OCI-M1 (cell line): ENCODE results near the gene NSRP1.
"Not testable (repeated sequence)": the region's sequence is repeated elsewhere in the genome, so short reads cannot be mapped to it uniquely, and the experiment has no call there.

ENCODE experiments used
- DNase-seq: peaks from one replicate; lab custom pipeline; 2025; lab: John Stamatoyannopoulos, UW

The NSRP1 gene

GRCh38 chr17:30124273-30124796 lies 7.7 kb downstream of the NSRP1 start:
- no peak for DNase-seq

- no peak for DNase-seq
Observed at GRCh38 chr17:30130121-30130520, 13.5 kb downstream of the NSRP1 start.

DNA sequence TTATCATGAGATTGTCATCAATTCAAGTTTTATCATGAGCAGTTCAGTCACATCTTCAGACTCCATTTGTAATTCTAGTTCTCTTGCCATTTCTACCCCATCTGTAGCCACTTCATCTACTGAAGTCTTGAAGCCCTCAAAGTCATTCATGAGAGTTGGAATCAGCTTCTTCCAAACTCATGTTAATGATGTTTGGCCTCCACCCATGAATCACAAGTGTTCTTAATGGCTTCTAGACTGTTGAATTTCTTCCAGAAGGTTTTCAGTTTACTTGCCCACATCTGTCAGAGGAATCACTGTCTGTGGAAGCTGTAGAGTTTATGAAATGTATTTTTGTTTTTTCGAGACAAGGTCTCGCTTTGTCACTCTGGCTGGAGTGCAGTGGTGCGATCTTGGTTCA lies 16.0 kb downstream of the NSRP1 start:
- DNase-seq, result no peak

DNA sequence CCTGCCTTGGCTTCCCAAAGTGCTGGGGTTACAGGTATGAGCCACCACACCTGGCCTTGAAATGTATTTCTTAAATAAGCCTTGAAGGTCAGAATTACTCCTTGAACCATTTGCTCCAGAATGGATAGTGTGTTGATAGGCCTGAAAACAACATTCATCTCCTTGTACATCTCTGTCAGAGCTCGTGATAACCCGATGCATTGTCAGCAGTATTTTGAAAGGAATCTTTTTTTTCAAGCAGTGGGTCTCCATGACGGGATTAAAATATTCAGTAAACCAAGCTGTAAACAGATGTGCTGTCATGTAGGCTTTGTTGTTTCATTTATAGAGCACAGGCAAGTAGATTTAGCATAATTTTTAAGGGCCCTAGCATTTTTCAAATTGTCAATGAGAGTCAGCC lies 16.6 kb downstream of the NSRP1 start:
- no peak for DNase-seq

DNA sequence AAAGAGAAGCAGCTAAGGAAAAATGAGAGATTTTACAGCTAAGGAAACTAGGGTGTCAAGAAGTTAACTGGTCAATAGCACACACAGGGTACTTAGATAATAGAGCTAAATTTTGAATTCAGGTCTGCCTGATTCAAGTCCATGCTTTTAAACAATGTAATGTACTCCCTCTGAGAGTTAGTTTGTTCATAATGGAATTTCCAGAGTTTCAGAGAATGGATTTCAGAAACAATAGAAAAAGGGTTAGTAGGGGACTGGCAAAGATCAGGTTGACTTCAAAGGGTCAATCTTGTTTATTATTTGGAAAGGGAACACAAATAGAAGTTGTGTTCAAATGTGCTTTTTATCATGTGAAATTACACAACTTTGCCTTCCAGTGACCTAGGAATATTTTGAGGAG lies 17.9 kb downstream of the NSRP1 start:
- no peak for DNase-seq

DNA sequence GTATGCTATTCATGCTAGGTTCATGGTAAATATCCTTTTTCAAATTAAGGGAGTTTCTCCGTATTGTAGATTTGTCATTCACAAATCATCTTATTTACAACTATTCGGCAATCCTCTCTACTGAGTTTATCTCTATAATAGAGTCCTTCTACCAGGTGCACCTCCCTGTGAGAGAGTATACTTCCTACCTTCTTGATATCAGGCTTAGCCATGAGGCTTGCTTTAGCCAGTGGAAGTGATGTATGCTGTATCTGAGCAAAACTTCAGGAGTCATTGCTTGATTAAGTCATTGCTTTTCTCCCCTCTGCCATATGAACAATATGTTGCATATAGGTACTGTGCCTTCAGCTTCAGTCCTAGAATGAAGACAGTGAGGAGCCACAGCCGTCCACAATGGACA lies 20.5 kb downstream of the NSRP1 start:
- peak; percentile 31 for DNase-seq

DNA sequence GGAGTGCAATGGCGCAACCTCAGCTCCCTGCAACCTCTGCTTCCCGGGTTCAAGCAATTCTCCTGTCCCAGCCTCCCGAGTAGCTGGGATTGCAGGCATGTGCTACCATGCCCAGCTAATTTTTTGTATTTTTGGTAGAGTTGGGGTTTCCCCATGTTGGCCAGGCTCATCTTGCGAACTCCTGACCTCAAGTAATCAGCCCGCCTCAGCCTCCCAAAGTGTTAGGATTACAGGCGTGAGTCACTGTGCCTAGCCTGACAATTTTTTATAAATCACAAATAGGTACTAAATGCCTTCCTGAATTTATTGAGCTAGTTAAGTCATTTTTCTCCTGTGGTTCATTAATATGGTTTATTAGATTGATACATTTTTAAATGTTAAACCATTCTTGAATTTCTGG lies 31.2 kb downstream of the NSRP1 start:
- DNase-seq, result not testable (repeated sequence)

GRCh38 chr17:30148376-30148775 lies 31.8 kb downstream of the NSRP1 start:
- DNase-seq, result no peak

DNA sequence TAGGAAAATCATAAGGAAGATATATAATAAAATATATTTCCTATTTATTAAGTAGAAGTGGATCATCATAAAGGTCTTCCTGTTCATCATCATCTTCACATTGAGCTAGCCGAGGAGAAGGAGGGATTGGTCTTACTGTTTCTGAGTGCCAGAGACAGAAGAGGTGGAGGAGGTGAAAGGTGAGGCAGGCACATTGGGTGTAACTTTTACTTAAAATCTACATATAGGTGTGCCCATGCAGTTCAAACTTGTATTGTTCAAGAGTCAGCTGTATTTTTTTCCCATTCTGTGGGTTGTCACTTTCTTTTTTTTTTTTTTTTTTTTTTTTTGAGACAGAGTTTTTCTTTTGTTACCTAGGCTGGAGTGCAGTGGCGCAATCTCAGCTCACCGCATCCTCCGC lies 34.9 kb downstream of the NSRP1 start:
- DNase-seq, result no peak

GRCh38 chr17:30153463-30153862 lies 36.8 kb downstream of the NSRP1 start:
- DNase-seq, result no peak

DNA sequence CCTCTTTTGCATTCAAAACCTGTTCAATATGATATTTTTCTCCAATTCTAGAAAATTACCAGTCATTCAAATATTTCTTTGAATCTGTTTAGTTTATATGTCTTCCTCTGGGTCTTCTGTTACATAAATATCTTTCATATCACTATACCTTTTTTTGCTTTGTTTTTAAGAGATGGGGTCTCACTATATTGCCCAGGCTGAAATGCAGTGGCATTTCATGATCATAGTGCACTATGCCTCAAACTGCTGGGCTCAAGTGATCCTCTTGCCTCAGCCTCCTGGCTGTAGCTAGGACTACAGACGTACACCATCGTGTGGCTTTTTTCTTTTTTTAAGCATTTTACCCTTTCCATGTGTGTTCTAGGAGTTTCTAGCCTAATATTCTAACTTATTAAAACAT lies 38.8 kb downstream of the NSRP1 start:
- DNase-seq, result no peak

- no peak for DNase-seq
Observed at GRCh38 chr17:30158896-30159625, 42.4 kb downstream of the NSRP1 start.

GRCh38 chr17:30160419-30161172 lies 44.0 kb downstream of the NSRP1 start:
- DNase-seq, result peak; percentile 20

DNA sequence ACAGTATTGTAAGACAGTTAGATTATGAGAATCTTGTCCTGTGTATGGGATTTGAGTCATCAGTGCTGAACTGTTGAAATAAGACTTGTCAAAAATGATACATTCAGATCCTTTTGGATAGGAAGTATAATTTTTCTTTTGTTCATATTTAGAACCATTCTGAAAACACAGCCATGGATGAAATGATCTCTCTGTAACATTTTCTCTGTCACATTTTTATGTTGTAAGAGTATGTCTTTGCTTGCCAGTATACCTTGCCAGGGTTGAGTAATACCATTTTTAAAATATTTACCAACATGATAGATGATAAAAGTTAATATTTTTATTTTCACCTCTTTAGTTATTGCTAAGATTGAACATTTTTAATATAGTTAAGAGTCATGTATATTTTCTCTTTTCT lies 45.0 kb downstream of the NSRP1 start:
- no peak for DNase-seq

- no peak for DNase-seq
Observed at GRCh38 chr17:30164531-30164930, 47.9 kb downstream of the NSRP1 start.

DNA sequence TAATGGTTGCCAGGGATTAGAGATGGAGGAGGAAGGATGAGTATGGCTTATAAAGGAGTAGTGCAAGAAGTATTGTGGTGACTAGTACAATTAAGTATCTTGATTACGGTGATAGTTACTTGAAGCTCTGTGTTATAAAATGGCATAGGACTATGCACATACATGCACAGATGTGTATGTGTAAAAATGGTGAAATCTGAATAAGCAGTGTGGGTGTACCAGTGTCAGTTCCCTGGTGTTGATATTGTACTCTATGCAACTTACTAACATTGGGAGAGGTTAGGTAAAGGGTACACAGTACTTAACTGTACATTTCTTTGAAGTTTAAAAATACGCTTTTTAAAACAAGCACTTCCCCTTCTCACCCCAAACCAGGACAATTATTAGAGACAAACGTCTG lies 48.5 kb downstream of the NSRP1 start:
- no peak for DNase-seq

DNA sequence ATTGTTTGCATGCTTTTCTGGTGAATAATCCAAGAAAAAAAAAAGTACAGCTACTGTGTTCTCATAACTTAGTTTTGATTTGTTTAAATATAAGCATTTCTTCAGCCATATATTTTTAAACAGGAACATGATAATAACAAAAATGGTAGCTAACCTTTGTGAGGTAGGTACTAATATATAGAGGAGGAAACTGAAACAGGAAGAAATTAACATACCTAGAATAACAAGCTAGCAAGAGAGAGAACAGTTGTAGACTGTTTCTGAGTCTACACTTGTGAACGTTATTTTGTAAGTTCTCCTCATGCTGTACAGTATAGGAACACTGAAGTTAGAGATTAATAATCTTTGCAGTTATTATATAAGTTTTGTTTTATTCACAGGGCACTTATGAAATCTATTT lies 49.3 kb downstream of the NSRP1 start:
- DNase-seq, result no peak

GRCh38 chr17:30170415-30170987 lies 53.9 kb downstream of the NSRP1 start:
- DNase-seq, result no peak

- DNase-seq, result no peak
Observed at GRCh38 chr17:30172560-30172959, 55.9 kb downstream of the NSRP1 start.

DNA sequence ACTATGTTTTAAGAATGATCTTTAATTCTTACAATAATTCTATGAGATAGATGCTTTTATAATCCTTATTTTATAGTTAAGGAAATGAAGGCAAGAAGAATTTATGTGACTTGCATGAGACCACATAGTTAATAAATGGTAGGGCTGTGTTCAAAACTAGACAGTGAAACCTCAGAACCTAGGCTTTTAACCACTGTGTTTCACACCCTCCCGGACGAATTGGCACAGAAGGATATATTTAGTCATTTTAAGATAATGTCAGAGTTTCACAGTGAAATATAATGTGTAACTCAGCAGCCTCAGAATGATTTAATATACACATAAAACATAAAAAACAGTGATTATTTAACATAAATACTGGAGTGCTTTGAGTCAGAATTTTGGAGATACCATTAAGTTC lies 57.0 kb downstream of the NSRP1 start:
- no peak for DNase-seq

- DNase-seq, result no peak
Observed at GRCh38 chr17:30174556-30174955, 57.9 kb downstream of the NSRP1 start.

DNA sequence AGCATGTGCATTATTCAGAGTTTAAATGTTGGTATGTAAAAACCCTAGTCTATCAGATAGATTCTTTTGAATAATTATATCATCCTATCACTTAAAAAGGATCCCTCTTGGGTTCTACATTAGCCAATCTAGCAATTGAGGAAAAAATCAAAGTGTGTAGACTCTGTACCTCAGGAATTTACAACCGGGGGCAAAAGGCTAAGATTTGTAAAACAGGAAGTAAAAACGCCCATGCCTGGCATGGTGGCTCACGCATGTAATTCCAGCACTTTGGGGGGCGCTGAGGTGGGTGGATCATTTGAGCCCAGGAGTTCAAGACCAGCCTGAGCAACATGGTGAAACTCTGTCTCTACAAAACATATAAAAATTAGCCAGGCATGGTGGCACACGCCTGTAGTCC lies 60.2 kb downstream of the NSRP1 start:
- DNase-seq, result no peak

DNA sequence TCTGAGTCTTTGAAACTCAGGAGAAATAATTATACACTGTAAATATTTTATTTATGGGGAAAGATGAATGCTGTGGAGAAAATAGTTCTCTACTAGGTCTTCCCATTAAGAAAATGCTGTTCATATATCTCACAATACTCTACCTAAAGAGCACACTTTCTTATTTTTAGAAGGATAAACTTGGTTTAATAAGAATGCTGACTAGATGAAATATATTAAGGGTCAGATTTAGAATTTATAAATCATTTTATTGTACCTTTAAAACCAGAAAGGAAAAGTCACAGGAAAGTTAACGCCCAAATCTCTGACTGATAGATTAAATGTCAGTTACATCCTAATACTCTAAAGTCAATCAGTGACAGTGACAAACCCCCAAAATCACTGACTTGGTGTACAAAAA lies 70.1 kb downstream of the NSRP1 start:
- no peak for DNase-seq
